Keratinocyte (primary cell): ENCODE measurements around the gene DHDH.
"Not testable (repeated sequence)": the region's sequence is repeated elsewhere in the genome, so short reads cannot be mapped to it uniquely, and the experiment has no call there.

Experiments
- EZH2 ChIP-seq: IDR thresholded peaks from one replicate; pipeline ENCODE4 v1.6.1; 2012; ENCODE audit warnings: inconsistent platforms, mild to moderate bottlenecking, low read length, moderate library complexity
- TF ChIP-seq, protein P1 (sequence below), 3 experiments: IDR thresholded peaks in 1 of 3; conservative IDR thresholded peaks in 1 of 3; optimal IDR thresholded peaks in 1 of 3; 2 replicates in 2 of 3; 3 replicates in 1 of 3; pipeline versions ENCODE3 to v1.5.1; 2011; ENCODE audit warnings: low read length in 3 of 3, mild to moderate bottlenecking in 3 of 3, moderate library complexity in 2 of 3, control low read depth in 1 of 3, inconsistent platforms in 1 of 3; ENCODE audit not compliant: insufficient read depth in 2 of 3; ENCODE audit errors: extremely low read depth in 1 of 3

DNA sequence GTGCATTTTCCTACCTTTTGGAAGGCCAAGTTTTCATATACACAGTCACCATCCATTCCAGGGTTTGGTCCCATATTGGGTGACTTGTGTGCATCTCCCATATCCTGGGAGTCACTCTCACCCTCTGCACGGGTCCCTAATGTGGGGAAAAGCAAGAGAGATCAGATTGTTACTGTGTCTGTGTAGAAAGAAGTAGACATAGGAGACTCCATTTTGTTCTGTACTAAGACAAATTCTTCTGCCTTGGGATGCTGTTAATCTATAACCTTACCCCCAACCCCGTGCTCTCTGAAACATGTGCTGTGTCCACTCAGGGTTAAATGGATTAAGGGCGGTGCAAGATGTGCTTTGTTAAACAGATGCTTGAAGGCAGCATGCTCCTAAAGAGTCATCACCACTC is 44.0 kb upstream of the DHDH start:
- TF ChIP-seq, protein P1, sequence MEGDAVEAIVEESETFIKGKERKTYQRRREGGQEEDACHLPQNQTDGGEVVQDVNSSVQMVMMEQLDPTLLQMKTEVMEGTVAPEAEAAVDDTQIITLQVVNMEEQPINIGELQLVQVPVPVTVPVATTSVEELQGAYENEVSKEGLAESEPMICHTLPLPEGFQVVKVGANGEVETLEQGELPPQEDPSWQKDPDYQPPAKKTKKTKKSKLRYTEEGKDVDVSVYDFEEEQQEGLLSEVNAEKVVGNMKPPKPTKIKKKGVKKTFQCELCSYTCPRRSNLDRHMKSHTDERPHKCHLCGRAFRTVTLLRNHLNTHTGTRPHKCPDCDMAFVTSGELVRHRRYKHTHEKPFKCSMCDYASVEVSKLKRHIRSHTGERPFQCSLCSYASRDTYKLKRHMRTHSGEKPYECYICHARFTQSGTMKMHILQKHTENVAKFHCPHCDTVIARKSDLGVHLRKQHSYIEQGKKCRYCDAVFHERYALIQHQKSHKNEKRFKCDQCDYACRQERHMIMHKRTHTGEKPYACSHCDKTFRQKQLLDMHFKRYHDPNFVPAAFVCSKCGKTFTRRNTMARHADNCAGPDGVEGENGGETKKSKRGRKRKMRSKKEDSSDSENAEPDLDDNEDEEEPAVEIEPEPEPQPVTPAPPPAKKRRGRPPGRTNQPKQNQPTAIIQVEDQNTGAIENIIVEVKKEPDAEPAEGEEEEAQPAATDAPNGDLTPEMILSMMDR (optimal IDR thresholded peaks at IDR 0.05 in 1 of 3, IDR thresholded peaks at IDR 0.05 in 1 of 3, conservative IDR thresholded peaks at IDR 0.05 in 1 of 3; ENCODE audit: extremely low read depth in 1 of 3, insufficient read depth in 2 of 3, low read length in 3 of 3): not testable (repeated sequence)
- not testable (repeated sequence) for TF ChIP-seq EZH2
